GM19452 (cell line): ENCODE measurements around the gene LAIR1.
"Not testable (repeated sequence)": the region's sequence is repeated elsewhere in the genome, so short reads cannot be mapped to it uniquely, and the experiment has no call there.

Experiments
- ATAC-seq: cut with Tn5 transposase; IDR thresholded peaks from one replicate; pipeline ENCODE4 v1.9.1; 2021; ENCODE audit not compliant: unreplicated experiment

The LAIR1 gene, protein sequence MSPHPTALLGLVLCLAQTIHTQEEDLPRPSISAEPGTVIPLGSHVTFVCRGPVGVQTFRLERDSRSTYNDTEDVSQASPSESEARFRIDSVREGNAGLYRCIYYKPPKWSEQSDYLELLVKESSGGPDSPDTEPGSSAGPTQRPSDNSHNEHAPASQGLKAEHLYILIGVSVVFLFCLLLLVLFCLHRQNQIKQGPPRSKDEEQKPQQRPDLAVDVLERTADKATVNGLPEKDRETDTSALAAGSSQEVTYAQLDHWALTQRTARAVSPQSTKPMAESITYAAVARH

DNA sequence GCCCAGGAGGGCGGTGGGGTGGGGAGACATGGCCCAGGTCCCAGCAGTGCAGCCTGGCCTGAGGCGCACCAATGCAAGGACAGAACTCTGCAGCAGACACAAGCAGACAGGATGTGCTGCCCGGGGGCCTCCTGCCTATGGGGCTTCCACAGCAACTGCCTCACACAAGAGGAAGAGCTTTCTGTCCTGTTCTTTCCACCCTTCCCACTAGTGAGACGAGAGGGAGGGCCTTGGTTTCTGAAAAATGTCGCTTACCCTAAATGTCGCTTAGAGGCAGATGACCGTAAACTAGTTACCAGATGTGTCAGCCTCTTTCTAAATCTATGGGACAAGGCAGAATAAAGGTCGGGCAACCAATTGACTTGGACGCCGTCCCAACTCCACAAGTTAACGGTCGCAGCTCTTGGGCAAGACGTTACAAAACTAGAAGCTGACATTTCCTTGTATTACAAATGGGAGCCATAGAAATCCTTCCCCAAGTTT lies at the start of gene LAIR1:
LAIR1 (minus strand) TSS at position 157 of the 483 bp plus-strand sequence; CDS start at position 30, 127 bp downstream.
- ATAC-seq: no peak

DNA sequence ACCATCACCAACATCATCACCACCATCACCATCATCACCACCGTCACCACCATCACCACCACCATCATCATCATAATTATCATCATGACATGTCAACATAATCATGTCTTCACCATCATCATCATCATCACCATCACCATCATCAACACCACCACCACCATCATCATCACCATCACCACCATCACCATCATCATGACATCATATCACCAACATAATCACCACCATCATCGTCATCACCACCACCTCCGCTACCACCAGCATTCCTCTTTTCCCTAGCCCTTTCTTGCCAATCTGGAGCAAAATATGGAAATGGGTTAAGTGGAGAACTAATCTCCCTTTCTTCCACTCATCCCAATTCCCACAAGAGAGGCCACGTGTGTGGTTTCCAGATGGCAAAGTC lies 49.4 kb upstream of the LAIR1 start:
- no peak for ATAC-seq

DNA sequence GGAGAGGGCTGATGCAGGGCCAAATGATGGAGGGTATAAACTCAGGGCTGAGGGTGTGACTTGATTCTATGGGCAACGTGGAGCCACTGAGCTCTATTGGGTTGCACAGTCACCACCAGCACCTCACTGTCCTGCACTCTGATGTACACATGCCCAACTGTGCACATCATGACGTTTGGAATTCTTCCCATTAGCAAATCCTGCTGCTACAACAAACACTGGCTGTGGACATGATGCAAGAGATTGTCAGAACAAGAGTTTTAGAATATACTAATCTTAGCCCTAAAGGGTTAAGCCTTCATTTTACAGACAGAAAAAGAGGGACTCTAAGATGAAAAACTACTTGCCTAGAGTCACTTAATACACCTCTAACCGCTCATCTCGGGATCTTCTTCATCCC lies 48.1 kb upstream of the LAIR1 start:
- ATAC-seq: no peak

DNA sequence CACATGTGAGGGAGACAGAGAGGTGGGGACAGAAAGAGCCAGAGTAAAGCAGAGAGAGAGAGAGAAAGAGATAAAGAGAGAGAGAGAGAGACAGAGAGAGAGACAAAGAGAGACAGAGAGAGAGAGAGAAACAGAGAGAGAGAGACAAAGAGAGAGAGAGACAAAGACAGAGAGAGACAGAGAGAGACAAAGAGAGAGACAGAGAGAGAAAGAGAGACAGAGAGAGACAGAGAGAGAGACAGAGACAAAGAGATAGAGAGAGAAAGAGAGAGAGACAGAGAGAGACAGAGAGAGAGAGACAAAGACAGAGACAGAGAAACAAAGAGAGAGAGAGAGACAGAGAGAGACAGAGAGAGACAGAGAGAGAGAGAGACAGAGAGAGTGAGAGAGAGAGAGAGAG lies 46.3 kb upstream of the LAIR1 start:
- no peak for ATAC-seq

DNA sequence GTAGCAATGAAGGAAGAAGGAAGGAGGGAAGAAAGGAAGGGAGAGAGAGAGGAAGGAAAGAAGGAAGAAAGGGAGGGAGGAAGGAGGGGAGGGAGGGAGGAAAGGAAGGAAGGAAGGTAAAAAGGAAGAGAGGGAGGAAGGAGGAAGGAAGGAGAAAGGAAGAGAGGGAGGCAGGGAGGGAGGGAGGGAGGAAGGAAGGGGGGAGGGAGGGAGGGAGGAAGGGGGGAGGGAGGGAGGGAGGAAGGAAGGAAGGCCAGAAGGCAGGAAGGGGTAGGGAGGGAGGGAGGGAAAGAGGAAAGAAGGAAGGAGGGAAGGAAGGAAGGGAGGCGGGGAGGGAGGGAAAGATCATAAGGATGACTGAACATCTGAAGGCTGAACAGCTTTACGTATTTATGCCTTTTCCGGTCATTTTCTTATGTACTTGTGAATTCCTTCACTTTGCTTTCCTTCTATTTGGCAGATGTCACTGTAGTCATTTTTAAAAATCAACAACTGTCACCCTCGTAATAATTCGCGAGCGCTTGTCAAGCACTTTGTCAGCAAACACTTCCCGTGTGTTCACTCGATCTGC lies 43.8 kb upstream of the LAIR1 start:
- ATAC-seq: no peak

DNA sequence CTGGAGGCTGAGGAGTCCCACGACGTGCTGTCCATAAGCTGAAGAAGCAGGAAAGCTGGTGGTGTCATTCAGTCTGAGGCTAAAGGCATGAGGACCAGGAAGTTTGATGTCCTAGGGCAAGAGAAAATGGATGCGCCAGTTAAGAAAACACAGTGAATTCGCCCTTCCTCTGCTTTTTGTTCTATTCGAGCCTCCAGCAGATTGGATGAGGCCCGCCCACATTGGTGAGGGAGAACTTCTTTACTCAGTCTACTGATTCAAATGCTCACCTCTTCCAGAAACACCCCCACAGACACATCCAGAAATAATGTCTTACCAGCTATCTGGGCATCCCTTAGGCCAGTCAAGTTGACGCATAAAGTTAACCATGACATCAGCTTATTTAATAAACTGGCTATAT lies 43.0 kb upstream of the LAIR1 start:
- ATAC-seq: no peak

DNA sequence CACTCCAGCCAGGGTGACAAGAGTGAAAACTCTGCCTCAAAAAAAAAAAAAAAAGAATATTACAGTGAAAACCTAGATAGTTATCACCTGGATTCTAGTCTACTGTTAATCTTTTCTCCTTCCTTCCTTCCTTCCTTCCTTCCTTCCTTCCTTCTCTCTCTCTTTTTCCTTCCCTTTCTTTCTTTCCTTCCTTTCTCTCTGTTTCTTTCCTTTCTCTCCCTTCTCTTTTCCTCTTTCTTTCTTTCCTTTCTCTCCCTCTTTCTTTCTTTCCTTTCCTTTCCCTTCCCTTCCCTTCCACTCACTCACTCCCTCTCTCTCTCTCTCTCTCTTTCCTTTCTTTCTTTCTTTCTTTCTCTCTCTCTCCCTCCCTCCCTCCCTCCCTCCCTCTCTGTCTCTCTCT lies 40.9 kb upstream of the LAIR1 start:
- no peak for ATAC-seq

DNA sequence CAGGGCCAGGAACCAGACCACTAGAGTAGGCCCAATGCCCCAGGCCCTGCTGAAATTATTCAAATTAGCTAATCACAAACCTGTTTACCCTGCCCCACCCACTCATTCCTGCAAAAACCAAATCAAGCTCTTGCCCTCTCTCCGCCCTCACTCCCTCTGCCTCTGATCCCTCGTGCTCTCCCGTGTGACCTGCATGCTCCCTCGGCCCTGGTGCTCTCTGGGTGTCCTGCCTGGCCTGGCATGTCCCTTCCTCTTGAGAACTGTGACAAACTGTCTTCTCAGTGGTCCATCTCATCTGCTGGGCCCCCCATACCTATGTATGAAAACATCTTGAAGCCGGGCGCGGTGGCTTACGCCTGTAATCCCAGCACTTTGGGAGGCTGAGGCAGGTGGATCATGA lies 38.3 kb upstream of the LAIR1 start:
- ATAC-seq: no peak

DNA sequence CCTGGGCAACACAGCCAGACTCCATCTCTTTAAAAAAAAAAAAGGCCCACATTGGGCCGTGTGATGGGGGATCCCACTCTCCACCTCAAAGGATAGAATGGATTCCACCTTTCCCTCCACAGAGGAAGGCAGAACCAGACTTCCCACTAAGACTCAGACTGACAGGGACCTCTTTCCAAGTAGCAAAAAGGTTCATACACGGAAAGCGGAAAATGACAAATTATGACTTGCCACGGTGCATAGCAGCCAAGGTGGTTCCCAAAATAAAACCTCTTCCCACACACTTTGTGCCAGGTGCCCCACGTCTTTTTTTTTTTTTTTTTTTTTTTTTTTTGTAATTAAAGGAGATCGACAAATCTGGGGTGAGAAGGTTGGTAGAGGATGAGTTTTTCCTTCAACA lies 36.2 kb upstream of the LAIR1 start:
- no peak for ATAC-seq

DNA sequence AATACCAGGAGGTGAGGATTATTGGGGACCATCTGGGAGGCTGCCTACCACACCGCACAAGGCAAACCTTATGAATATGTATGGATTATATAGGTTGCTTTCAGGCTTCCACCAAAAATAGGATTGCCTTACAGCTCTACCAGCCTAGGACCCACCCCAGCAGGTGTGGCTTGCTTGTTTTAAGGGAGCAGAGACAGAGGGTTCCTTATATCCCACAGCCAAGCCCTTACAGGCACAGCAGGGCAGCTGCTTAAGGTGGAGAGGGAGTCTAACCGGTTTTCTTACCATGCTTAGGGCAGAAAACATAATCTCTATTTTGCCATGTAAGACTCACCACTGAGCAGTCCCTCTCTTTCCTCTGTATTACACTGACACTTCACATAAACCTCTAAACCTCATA lies 34.5 kb upstream of the LAIR1 start:
- ATAC-seq: no peak

DNA sequence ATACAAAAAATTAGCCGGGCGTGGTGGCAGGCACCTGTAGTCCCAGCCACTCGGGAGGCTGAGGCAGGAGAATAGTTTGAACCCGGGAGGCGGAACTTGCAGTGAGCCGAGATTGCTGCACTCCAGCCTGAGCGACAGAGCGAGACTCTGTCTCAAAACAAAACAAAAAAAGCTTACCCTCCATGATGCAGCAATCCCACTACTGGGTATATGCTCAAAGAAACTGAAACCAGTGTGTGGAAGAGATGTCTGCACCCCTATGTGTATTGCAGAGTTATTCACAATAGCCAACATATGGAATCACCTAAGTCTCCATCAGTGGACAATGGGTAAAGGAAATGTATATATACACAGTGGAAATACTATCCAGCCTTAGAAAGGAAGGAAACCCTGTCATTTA lies 31.0 kb upstream of the LAIR1 start:
- ATAC-seq: no peak

DNA sequence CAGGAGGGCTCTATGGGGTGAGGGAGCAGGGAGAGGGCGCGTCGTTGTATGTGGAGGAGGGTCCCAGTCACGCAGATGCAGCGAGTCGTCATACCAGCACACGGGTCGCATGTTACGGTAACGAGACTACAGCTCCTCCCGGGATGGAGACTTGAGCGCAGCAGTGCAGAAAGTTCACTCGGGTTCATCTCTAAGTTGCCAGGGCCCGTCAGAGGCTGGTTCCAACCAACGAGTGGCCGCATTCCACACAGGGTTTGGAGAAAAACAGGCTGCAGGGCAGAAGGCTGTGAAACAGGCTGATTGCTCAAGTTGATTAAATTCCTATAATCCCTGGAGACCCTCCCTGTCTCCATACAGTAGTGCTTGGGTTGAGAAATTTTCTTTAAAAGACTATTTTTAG lies 28.6 kb upstream of the LAIR1 start:
- no peak for ATAC-seq

DNA sequence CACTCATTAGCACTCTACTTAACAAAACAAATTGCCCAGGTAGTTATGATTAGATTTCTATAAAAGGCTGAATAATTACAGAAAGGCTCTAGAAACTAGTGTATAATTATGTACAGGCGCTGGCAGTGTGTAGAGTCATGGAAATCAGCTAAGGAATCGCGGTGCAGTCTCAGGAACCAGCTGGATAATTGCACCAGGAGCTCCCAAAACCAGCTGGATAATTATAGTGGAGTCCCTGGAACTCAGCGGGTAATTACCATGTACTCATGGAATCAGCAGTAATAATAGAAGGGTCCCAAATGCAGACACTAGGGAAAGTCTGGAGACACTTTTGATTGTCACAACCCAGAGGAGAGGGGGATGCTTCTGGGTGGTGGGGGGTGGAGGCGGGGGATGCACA lies 27.4 kb upstream of the LAIR1 start:
- no peak for ATAC-seq

DNA sequence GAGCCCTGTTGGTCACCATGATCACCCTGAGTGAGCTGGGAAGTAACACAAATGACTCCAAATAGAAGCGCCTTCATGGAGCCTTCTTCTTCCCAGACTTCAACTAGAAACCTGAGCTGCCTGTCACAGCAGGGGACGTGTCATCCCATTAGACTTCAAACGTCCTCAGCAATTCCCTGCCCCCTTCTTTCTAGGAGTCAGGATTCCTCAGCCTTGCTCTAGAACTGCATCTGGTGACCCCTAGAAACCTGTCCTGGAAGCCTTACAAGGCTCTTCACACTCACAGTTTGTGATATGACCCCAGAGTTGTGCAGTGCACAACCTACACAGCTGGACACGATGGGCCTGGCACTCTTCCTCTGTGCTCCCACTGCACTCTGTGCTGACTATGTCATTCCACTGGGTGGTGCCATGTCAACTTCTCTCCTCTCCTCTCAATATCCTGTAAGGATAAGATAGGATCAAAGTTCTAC lies 26.9 kb upstream of the LAIR1 start:
- ATAC-seq: no peak

DNA sequence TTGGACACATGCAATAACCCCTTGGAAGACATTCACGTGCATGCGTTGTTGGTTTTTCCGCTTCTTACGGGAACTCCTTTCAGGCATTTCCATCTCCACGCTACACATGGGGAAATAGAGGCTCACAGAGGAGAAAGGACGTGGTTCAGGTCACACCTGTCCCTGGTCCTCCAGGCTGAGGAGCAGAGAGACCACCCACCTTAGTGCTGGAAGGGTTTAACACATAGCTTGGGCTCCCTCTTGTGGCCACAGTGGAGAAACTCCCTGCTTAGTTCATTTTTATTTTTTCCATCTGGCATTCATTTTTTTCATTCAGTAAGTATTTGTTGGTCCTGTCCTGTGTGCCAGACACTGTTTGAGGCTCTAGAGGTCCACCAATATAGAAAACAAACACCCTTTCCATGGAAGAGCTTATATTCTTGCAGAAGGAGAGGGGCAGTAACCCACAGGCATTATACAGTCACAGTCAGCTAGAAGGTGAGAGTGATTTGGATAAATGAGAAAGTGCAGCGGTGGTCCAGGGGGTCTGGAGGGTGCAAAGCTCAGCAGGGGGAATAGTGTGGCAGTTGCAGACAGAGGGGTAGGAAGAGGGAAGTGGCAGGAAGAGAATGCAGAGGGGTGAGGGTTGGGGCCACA lies 26.3 kb upstream of the LAIR1 start:
- no peak for ATAC-seq

DNA sequence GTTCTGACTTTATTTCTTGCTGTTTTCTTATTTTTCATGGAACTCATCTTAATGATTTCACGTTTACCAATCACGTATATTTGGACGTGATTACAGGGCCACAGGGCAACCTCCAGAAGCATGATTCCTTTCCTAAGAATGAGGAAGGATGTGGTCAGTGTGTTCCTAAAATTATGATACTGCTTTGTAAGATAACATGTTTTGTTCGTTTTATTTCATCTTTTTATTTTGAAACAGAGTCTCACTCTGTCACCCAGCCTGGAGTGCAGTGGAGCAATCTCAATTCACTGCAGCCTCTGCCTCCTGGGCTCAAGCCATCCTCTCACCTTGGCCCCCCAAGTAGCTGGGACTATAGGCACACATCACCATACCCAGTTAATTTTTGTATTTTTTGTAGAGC lies 24.8 kb upstream of the LAIR1 start:
- ATAC-seq: no peak

DNA sequence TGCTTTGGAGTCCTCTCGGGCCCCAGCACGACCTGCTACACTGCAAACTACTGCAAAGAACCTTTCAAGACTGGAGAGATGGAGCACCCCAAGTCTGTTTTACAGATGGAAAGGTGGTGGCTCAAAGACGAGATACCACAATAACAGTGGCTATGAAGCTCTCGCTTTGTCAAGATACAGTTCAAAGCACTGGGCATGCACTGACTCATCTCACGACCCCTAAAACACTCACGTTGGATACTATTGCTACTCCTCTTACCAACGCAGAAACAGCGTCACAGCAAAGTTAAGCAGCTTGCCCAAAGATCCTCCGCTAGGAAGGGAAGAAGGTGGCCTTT lies 24.0 kb upstream of the LAIR1 start:
- ATAC-seq: no peak

DNA sequence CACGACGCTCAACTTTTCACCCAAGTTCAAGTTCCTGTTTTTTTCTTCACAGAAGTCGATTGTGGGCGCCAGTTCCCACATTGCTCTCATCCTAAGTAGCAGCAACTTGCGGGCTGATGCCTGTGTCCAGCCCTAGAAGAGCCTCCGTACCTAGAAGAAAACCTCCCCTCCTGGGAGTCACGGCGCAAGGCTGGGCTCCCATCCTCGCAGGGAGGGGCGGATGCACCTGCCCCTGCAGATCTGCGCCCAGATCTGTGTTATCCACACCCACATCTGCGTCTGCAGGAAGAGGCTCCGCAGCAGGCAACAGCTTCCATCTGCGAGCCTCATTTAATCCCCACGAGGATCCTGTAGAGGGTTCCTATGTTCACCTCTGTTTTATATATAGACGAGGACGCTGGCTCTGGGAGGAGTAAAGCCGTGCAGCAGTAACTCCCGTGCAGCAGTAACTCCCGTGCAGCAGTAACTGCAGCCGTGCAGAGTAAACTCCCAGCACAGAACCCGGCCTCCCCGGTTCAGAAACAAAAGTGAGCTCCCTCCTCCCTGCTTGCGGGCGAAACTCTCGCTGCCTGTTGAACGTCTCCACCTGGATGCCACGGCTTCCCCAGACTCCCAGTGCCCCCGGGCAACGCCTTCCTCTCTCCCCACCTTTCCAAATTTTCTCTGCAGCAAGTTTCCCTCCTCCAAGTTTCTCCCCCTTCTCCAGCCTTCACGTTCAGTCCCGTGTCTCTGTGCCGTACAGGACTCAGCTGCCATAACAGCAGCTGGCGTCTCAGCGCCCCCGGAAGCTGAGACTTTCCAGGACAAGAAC lies 23.5 kb upstream of the LAIR1 start:
- no peak for ATAC-seq

DNA sequence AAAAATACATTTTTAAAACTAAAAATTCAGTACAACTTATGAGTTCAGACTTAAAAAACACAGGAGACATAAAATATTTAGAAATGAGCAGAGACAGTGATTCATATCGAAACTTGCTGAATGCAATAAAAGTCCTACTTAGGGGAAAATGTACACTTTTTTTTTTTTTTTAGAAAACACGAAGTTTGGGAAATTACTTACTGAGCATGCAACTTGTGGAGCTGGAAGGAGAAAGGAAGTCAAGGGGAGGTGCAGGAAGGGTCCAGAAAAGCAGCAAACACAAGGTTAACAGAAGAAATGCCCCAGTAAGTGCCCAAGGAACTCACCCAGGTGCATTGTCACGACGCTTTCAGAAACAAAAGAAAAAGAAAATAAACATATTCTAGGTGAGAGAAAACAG lies 18.6 kb upstream of the LAIR1 start:
- ATAC-seq: no peak

DNA sequence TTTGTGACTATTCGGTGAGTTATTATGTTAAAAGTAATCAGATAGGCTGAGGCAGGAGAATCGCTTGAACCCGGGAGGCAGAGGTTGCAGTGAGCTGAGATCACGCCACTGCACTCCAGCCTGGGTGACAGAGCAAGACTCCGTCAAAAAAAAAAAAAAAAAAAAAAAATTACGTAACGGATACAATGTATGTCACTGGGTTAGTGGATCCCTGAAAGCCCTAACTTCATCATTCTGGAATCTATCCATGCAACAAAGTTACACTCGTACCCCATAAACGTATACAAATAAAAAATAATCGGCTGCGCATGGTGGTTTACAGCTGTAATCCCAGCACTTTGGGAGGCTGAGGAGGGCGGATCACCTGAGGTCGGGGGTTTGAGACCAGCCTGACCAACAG lies 17.3 kb upstream of the LAIR1 start:
- ATAC-seq: not testable (repeated sequence)

DNA sequence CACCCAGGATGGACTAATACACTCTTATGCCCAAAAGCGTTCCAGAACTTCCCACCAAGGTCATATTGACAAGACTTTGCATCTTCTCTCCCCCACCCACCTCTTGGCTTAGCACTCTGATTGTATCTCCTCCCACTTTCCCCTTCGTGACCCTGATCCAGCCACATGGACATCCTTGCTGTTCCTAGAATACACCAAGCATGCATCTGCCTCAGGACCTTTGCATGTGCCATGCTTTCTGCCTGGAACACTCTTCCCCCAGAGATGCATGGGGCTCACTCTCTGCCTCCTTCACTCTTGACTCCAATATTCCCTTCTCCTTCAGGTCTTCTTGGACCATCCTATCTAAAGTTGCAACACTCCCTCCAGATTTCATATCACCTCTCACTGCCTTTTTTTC lies 16.2 kb upstream of the LAIR1 start:
- ATAC-seq: no peak
